Measurements from ENCODE around the gene NPC1. TPM values are rescaled to one million over a fixed set of nuclear protein-coding genes. Genes with fewer than 3 reads are reported as not detected.
A peak's percentile ranks its signal among the peaks of the same experiment; 100 is the strongest.

NPC1 gene
- total and polyA plus RNA-seq, 2 donors = 12.5 to 19.8 TPM

GRCh38 chr18:23627970-23628369, 41.7 kb upstream of the NPC1 start:
- no peaks in the 10 kb centered on the region for H3K4me1 ChIP-seq (ENCODE audit: control insufficient read depth in 2 of 2, insufficient read depth in 2 of 2, low read length in 2 of 2)
- no peaks in the 10 kb centered on the region for H3K36me3 ChIP-seq (ENCODE audit: control insufficient read depth in 2 of 2, insufficient read depth in 2 of 2, low read length in 1 of 2)
- DNase-seq (ENCODE audit: low read depth in 6 of 9, low spot score in 9 of 9) = no peak
- H3K4me3 ChIP-seq (ENCODE audit: low read length in 2 of 2) = no peak overlapping the region
- H3K27ac ChIP-seq (ENCODE audit: low read depth in 1 of 2, low read length in 1 of 2) = no peak overlapping the region
- no peaks in the 10 kb centered on the region for H3K27me3 ChIP-seq (ENCODE audit: control insufficient read depth in 2 of 2, insufficient read depth in 1 of 2, low read length in 1 of 2)
- H3K9me3 ChIP-seq (ENCODE audit: control insufficient read depth in 2 of 2, insufficient read depth in 1 of 2, low read length in 1 of 2) = no peaks in the 10 kb centered on the region

- DNase-seq (ENCODE audit: low read depth in 6 of 9, low spot score in 9 of 9) = no peak
Observed at GRCh38 chr18:23627321-23627720, 41.0 kb upstream of the NPC1 start.

GRCh38 chr18:23626451-23627279, 40.4 kb upstream of the NPC1 start:
- WGBS = 85% methylated on average over 4 of the region's 4 CpGs
- H3K4me3 ChIP-seq (ENCODE audit: low read length in 2 of 2) = no peak overlapping the region
- no peak overlapping the region for H3K27ac ChIP-seq (ENCODE audit: low read depth in 1 of 2, low read length in 1 of 2)
- no peaks in the 10 kb centered on the region for H3K4me1 ChIP-seq (ENCODE audit: control insufficient read depth in 2 of 2, insufficient read depth in 2 of 2, low read length in 2 of 2)
- H3K36me3 ChIP-seq (ENCODE audit: control insufficient read depth in 2 of 2, insufficient read depth in 2 of 2, low read length in 1 of 2) = no peaks in the 10 kb centered on the region
- DNase-seq (ENCODE audit: low read depth in 6 of 9, low spot score in 9 of 9) = no peak
- no peaks in the 10 kb centered on the region for H3K9me3 ChIP-seq (ENCODE audit: control insufficient read depth in 2 of 2, insufficient read depth in 1 of 2, low read length in 1 of 2)
- H3K27me3 ChIP-seq (ENCODE audit: control insufficient read depth in 2 of 2, insufficient read depth in 1 of 2, low read length in 1 of 2) = peaks cover 0 to 6% of the 10 kb centered on the region in 2 donors

More at GRCh38 chr18:23627321-23627720, 41.0 kb upstream of the NPC1 start:
- WGBS = 93% methylated on average over 3 of the region's 3 CpGs
- H3K27ac ChIP-seq (ENCODE audit: low read depth in 1 of 2, low read length in 1 of 2) = no peak overlapping the region
- H3K27me3 ChIP-seq (ENCODE audit: control insufficient read depth in 2 of 2, insufficient read depth in 1 of 2, low read length in 1 of 2) = no peaks in the 10 kb centered on the region
- no peaks in the 10 kb centered on the region for H3K9me3 ChIP-seq (ENCODE audit: control insufficient read depth in 2 of 2, insufficient read depth in 1 of 2, low read length in 1 of 2)
- H3K4me3 ChIP-seq (ENCODE audit: low read length in 2 of 2) = no peak overlapping the region
- no peaks in the 10 kb centered on the region for H3K4me1 ChIP-seq (ENCODE audit: control insufficient read depth in 2 of 2, insufficient read depth in 2 of 2, low read length in 2 of 2)
- no peaks in the 10 kb centered on the region for H3K36me3 ChIP-seq (ENCODE audit: control insufficient read depth in 2 of 2, insufficient read depth in 2 of 2, low read length in 1 of 2)

GRCh38 chr18:23623040-23623439, 36.7 kb upstream of the NPC1 start:
- 98% methylated on average over 3 of the region's 3 CpGs for WGBS
- H3K36me3 ChIP-seq (ENCODE audit: control insufficient read depth in 2 of 2, insufficient read depth in 2 of 2, low read length in 1 of 2) = no peaks in the 10 kb centered on the region
- no peak overlapping the region for H3K4me3 ChIP-seq (ENCODE audit: low read length in 2 of 2)
- peaks cover 0 to 10% of the 10 kb centered on the region in 2 donors for H3K4me1 ChIP-seq (ENCODE audit: control insufficient read depth in 2 of 2, insufficient read depth in 2 of 2, low read length in 2 of 2)
- H3K27ac ChIP-seq (ENCODE audit: low read depth in 1 of 2, low read length in 1 of 2) = no peak overlapping the region
- H3K27me3 ChIP-seq (ENCODE audit: control insufficient read depth in 2 of 2, insufficient read depth in 1 of 2, low read length in 1 of 2) = peaks cover 4 to 42% of the 10 kb centered on the region in 2 donors
- H3K9me3 ChIP-seq (ENCODE audit: control insufficient read depth in 2 of 2, insufficient read depth in 1 of 2, low read length in 1 of 2) = peaks cover 0 to 3% of the 10 kb centered on the region in 2 donors
- DNase-seq (ENCODE audit: low read depth in 6 of 9, low spot score in 9 of 9) = no peak

GRCh38 chr18:23619388-23619881, 33.1 kb upstream of the NPC1 start:
- under 1% methylated on average over 41 of the region's 41 CpGs for WGBS
- Histone ChIP-seq H3K36me3 (ENCODE audit: control insufficient read depth in 2 of 2, insufficient read depth in 2 of 2, low read length in 1 of 2) (no peaks in the 10 kb centered on the region), H3K4me3 (ENCODE audit: low read length in 2 of 2) (peak overlapping the region in 1 of 2 donors; percentile 40), H3K27me3 (ENCODE audit: control insufficient read depth in 2 of 2, insufficient read depth in 1 of 2, low read length in 1 of 2) (peaks cover 6 to 45% of the 10 kb centered on the region in 2 donors), H3K9me3 (ENCODE audit: control insufficient read depth in 2 of 2, insufficient read depth in 1 of 2, low read length in 1 of 2) (peaks cover 0 to 3% of the 10 kb centered on the region in 2 donors), H3K27ac (ENCODE audit: low read depth in 1 of 2, low read length in 1 of 2) (no peak overlapping the region), H3K4me1 (ENCODE audit: control insufficient read depth in 2 of 2, insufficient read depth in 2 of 2, low read length in 2 of 2) (peaks cover 0 to 10% of the 10 kb centered on the region in 2 donors)
- peak in 1 of 9 donors; percentile 12 for DNase-seq (ENCODE audit: low read depth in 6 of 9, low spot score in 9 of 9)

- Histone ChIP-seq H3K27me3 (ENCODE audit: control insufficient read depth in 2 of 2, insufficient read depth in 1 of 2, low read length in 1 of 2) (peaks cover 6 to 45% of the 10 kb centered on the region in 2 donors), H3K9me3 (ENCODE audit: control insufficient read depth in 2 of 2, insufficient read depth in 1 of 2, low read length in 1 of 2) (peaks cover 0 to 3% of the 10 kb centered on the region in 2 donors), H3K4me3 (ENCODE audit: low read length in 2 of 2) (no peak overlapping the region), H3K36me3 (ENCODE audit: control insufficient read depth in 2 of 2, insufficient read depth in 2 of 2, low read length in 1 of 2) (no peaks in the 10 kb centered on the region), H3K4me1 (ENCODE audit: control insufficient read depth in 2 of 2, insufficient read depth in 2 of 2, low read length in 2 of 2) (peaks cover 0 to 10% of the 10 kb centered on the region in 2 donors), H3K27ac (ENCODE audit: low read depth in 1 of 2, low read length in 1 of 2) (no peak overlapping the region)
- WGBS = 29% methylated on average over 18 of the region's 18 CpGs
- DNase-seq (ENCODE audit: low read depth in 6 of 9, low spot score in 9 of 9) = no peak
Observed at GRCh38 chr18:23618862-23619387, 32.6 kb upstream of the NPC1 start.

GRCh38 chr18:23617412-23618014, 31.2 kb upstream of the NPC1 start:
- 93% methylated on average over 4 of the region's 4 CpGs for WGBS

GRCh38 chr18:23616258-23616657, 30.0 kb upstream of the NPC1 start:
- H3K27me3 ChIP-seq (ENCODE audit: control insufficient read depth in 2 of 2, insufficient read depth in 1 of 2, low read length in 1 of 2) = peaks cover 6 to 35% of the 10 kb centered on the region in 2 donors
- WGBS = 96% methylated on average over 2 of the region's 2 CpGs

More at GRCh38 chr18:23617412-23618014, 31.2 kb upstream of the NPC1 start:
- peaks cover 0 to 3% of the 10 kb centered on the region in 2 donors for H3K9me3 ChIP-seq (ENCODE audit: control insufficient read depth in 2 of 2, insufficient read depth in 1 of 2, low read length in 1 of 2)
- no peak overlapping the region for H3K27ac ChIP-seq (ENCODE audit: low read depth in 1 of 2, low read length in 1 of 2)
- DNase-seq (ENCODE audit: low read depth in 6 of 9, low spot score in 9 of 9) = no peak
- no peaks in the 10 kb centered on the region for H3K36me3 ChIP-seq (ENCODE audit: control insufficient read depth in 2 of 2, insufficient read depth in 2 of 2, low read length in 1 of 2)
- H3K27me3 ChIP-seq (ENCODE audit: control insufficient read depth in 2 of 2, insufficient read depth in 1 of 2, low read length in 1 of 2) = peaks cover 6 to 45% of the 10 kb centered on the region in 2 donors
- H3K4me3 ChIP-seq (ENCODE audit: low read length in 2 of 2) = no peak overlapping the region
- H3K4me1 ChIP-seq (ENCODE audit: control insufficient read depth in 2 of 2, insufficient read depth in 2 of 2, low read length in 2 of 2) = peaks cover 0 to 10% of the 10 kb centered on the region in 2 donors

GRCh38 chr18:23614891-23615290, 28.6 kb upstream of the NPC1 start:
- 95% methylated on average over 3 of the region's 3 CpGs for WGBS
- H3K4me3 ChIP-seq (ENCODE audit: low read length in 2 of 2) = no peak overlapping the region
- DNase-seq (ENCODE audit: low read depth in 6 of 9, low spot score in 9 of 9) = no peak
- no peaks in the 10 kb centered on the region for H3K36me3 ChIP-seq (ENCODE audit: control insufficient read depth in 2 of 2, insufficient read depth in 2 of 2, low read length in 1 of 2)
- H3K27ac ChIP-seq (ENCODE audit: low read depth in 1 of 2, low read length in 1 of 2) = no peak overlapping the region
- H3K27me3 ChIP-seq (ENCODE audit: control insufficient read depth in 2 of 2, insufficient read depth in 1 of 2, low read length in 1 of 2) = peaks cover 4 to 21% of the 10 kb centered on the region in 2 donors
- peaks cover 0 to 9% of the 10 kb centered on the region in 2 donors for H3K4me1 ChIP-seq (ENCODE audit: control insufficient read depth in 2 of 2, insufficient read depth in 2 of 2, low read length in 2 of 2)
- H3K9me3 ChIP-seq (ENCODE audit: control insufficient read depth in 2 of 2, insufficient read depth in 1 of 2, low read length in 1 of 2) = no peaks in the 10 kb centered on the region

More at GRCh38 chr18:23616258-23616657, 30.0 kb upstream of the NPC1 start:
- Histone ChIP-seq H3K9me3 (ENCODE audit: control insufficient read depth in 2 of 2, insufficient read depth in 1 of 2, low read length in 1 of 2) (peaks cover 0 to 3% of the 10 kb centered on the region in 2 donors), H3K4me1 (ENCODE audit: control insufficient read depth in 2 of 2, insufficient read depth in 2 of 2, low read length in 2 of 2) (peaks cover 0 to 10% of the 10 kb centered on the region in 2 donors), H3K27ac (ENCODE audit: low read depth in 1 of 2, low read length in 1 of 2) (no peak overlapping the region), H3K4me3 (ENCODE audit: low read length in 2 of 2) (no peak overlapping the region), H3K36me3 (ENCODE audit: control insufficient read depth in 2 of 2, insufficient read depth in 2 of 2, low read length in 1 of 2) (no peaks in the 10 kb centered on the region)
- DNase-seq (ENCODE audit: low read depth in 6 of 9, low spot score in 9 of 9) = no peak

Measured in thymus (tissue), 11 donors.